Esophagus muscularis mucosa (tissue), 4 donors: Measurements from ENCODE around the gene SMOC1. TPM values are rescaled to one million over a fixed set of nuclear protein-coding genes. Genes with fewer than 3 reads are reported as not detected.

ENCODE experiments used
- DNase-seq: peaks from one replicate; pipeline ENCODE4 v3.0.0-alpha.2; 2017; ENCODE audit errors: extremely low spot score
- H3K27ac ChIP-seq, 4 donors: fragments of 200-600 bp; sonication (generic); replicated peaks in 1 of 4; 1 replicate in 3 of 4; 2 replicates in 1 of 4; pipeline ENCODE4 v1.5.1; 2016 to 2019; ENCODE audit warnings: mild to moderate bottlenecking in 1 of 4
- H3K27me3 ChIP-seq, 4 donors: fragments of 200-600 bp; sonication (generic); one replicate each; pipeline versions ENCODE4 v1.5.1 to v1.6.0; 2016 to 2019
- H3K36me3 ChIP-seq, 4 donors: fragments of 200-600 bp; sonication (generic); one replicate each; pipeline ENCODE4 v1.5.1; 2016 to 2019
- H3K4me1 ChIP-seq, 4 donors: fragments of 200-600 bp; sonication (generic); one replicate each; pipeline ENCODE4 v1.5.1; 2016 to 2019
- H3K4me3 ChIP-seq, 4 donors: fragments of 200-600 bp; sonication (generic); 1 replicate in 2 of 4; 2 replicates in 2 of 4; pipeline ENCODE4 v1.5.1; 2016 to 2019; ENCODE audit warnings: mild to moderate bottlenecking in 4 of 4, moderate library complexity in 1 of 4
- H3K9me3 ChIP-seq, 4 donors: fragments of 200-600 bp; sonication (generic); 1 replicate in 3 of 4; 2 replicates in 1 of 4; pipeline ENCODE4 v1.5.1; 2016 to 2019
- EP300 ChIP-seq: sonication (generic); formaldehyde crosslinking; IDR thresholded peaks from one replicate; pipeline ENCODE4 v1.6.1; 2017; ENCODE audit warnings: antibody characterized with exemption
- POLR2A ChIP-seq: fragments of 450-650 bp; IDR thresholded peaks from one replicate; pipeline ENCODE4 v1.6.1; 2017; ENCODE audit warnings: antibody characterized with exemption, moderate library complexity, mild to moderate bottlenecking, low read depth
- POLR2AphosphoS5 ChIP-seq, 2 donors: sonication (generic); formaldehyde crosslinking; IDR thresholded peaks; one replicate each; pipeline ENCODE4 v1.6.1; 2017; ENCODE audit warnings: antibody characterized with exemption in 2 of 2
- WGBS: methylation state at CpG from one replicate; pipeline ENCODE4 v1.1.5; 2018; 5-methylcytosine and 5-hydroxymethylcytosine counted together
- intact Hi-C: fragments of 100-400 bp; cut with DNase I; formaldehyde crosslinking; loops from one replicate; pipeline ENCODE4 v1.15.1; 2023
- total RNA-seq, 4 donors: library from RNA; depleted of rRNA; stranded (reverse); fragments of >200 nt; gene quantifications; one replicate each; pipeline versions ENCODE4 v1.1.0 to v1.2.1, GENCODE V29; 2016
- TF ChIP-seq, protein P1 (sequence below), 3 experiments: fragments of 200-600 bp in 2 of 3; fragments of 450-650 bp in 1 of 3; sonication (generic) in 2 of 3; IDR thresholded peaks; one replicate each; pipeline ENCODE4 v1.5.1; 2017 to 2019; ENCODE audit warnings: antibody characterized with exemption in 3 of 3, mild to moderate bottlenecking in 2 of 3, moderate library complexity in 1 of 3

SMOC1 gene
- total RNA-seq, 4 donors from 2014 or later: under 0.01 to 1.8 (median 0.51) TPM

DNA sequence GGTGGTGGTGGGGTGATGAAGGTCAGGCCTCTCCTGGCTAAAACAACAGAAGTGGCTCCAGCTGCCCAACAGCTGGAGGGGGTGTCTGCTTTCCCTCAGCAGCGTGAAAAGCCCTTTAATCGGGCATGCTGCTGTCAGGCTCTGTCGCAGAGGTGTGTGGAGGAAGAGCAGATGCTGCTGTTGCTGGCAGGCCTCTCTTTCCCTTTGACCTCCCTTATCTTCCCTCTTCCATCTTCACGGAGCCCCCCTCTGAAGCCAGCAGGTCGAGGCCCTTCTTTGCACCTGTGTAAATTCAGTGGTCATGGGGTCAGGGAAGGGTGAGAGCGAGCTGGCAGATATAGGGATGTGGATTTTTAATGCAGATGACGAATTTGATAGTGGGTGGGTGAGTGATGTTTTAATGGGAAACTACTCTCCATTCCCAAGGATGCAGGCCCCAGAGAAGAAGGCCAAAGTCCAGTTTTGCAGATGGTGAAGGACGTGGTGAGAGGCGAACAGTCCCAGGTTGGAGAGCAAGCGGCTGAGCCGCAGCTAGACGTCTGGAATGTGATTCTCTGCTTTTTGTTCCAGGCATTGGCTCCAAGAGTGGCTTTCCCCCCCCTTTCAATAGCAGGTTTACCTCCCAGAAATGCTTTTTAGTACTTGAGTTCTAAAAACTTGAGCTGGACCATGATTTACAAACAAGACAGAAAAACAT, 64.0 kb downstream of the SMOC1 start:
- TF ChIP-seq POLR2AphosphoS5 (IDR thresholded peaks at IDR 0.05) (no peak), POLR2A (no peak), EP300 (no peak)
- TF ChIP-seq, protein P1, sequence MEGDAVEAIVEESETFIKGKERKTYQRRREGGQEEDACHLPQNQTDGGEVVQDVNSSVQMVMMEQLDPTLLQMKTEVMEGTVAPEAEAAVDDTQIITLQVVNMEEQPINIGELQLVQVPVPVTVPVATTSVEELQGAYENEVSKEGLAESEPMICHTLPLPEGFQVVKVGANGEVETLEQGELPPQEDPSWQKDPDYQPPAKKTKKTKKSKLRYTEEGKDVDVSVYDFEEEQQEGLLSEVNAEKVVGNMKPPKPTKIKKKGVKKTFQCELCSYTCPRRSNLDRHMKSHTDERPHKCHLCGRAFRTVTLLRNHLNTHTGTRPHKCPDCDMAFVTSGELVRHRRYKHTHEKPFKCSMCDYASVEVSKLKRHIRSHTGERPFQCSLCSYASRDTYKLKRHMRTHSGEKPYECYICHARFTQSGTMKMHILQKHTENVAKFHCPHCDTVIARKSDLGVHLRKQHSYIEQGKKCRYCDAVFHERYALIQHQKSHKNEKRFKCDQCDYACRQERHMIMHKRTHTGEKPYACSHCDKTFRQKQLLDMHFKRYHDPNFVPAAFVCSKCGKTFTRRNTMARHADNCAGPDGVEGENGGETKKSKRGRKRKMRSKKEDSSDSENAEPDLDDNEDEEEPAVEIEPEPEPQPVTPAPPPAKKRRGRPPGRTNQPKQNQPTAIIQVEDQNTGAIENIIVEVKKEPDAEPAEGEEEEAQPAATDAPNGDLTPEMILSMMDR (IDR thresholded peaks at IDR 0.05): no peak
- H3K4me1 ChIP-seq: no peaks in the 10 kb centered on the region
- peaks cover 0 to 29% (median 0%) of the 10 kb centered on the region in 4 donors for H3K27me3 ChIP-seq
- DNase-seq: no peak
- H3K27ac ChIP-seq: no peak overlapping the region
- H3K4me3 ChIP-seq: no peak overlapping the region
- WGBS: 49% methylated on average over 12 of the region's 12 CpGs
- no peaks in the 10 kb centered on the region for H3K36me3 ChIP-seq
- intact Hi-C loops: no loop called here
- H3K9me3 ChIP-seq: peaks cover 0 to 29% (median 13%) of the 10 kb centered on the region in 4 donors

DNA sequence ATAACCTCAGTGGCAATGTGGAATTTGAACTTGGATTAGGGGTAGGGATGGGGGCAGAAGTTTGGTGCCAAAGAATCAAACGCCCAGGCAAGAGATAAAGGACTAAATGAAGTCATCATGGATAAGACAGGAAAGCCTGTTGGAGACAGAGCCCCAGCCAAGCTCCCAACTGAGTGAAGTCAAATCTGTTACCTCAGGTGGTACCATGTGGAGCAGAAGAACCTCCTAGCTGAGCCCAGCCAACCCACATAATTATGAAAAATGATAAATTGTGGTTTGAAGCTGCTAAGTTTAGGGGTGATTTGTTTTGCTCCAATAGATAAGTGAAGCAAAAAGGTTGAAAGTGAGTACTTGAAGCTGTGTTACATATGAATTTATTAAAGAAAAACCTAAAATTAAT, 66.1 kb downstream of the SMOC1 start:
- Histone ChIP-seq H3K9me3 (peaks cover 0 to 29% (median 13%) of the 10 kb centered on the region in 4 donors), H3K27ac (no peak overlapping the region), H3K4me3 (no peak overlapping the region), H3K36me3 (no peaks in the 10 kb centered on the region), H3K4me1 (no peaks in the 10 kb centered on the region), H3K27me3 (peaks cover 0 to 29% (median 0%) of the 10 kb centered on the region in 4 donors)
- TF ChIP-seq POLR2A: no peak
- TF ChIP-seq, protein P1 (IDR thresholded peaks at IDR 0.05): no peak
- no peak for TF ChIP-seq EP300
- TF ChIP-seq POLR2AphosphoS5 (IDR thresholded peaks at IDR 0.05): no peak
- no peak for DNase-seq
- intact Hi-C loops: no loop called here
- WGBS: 79% methylated on average over 1 of the region's 1 CpG

DNA sequence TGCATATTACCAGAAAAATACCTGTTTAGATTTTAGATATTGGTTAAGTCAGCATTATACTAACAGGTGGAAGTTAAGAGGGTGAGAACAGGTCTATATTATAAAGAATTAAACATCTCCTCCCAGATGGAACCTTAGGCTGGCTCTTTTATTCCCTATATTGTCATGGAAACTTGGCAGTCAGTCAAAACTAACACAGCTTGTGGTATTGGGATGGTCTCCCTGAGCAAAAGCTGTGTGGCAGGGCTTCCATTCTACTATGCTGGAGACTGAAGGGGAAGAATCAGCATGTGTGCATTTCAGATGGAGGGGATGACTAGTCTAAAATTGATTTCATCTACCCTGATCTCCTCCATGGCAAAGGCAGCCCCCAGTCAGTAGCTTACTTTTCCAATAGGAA, 66.7 kb downstream of the SMOC1 start:
- no peaks in the 10 kb centered on the region for H3K4me1 ChIP-seq
- peaks cover 0 to 30% (median 13%) of the 10 kb centered on the region in 4 donors for H3K9me3 ChIP-seq
- TF ChIP-seq POLR2A (no peak), EP300 (no peak), POLR2AphosphoS5 (IDR thresholded peaks at IDR 0.05) (no peak)
- H3K4me3 ChIP-seq: no peak overlapping the region
- DNase-seq: no peak
- H3K27ac ChIP-seq: no peak overlapping the region
- H3K27me3 ChIP-seq: peaks cover 0 to 26% (median 0%) of the 10 kb centered on the region in 4 donors
- intact Hi-C loops: no loop called here
- H3K36me3 ChIP-seq: no peaks in the 10 kb centered on the region

DNA sequence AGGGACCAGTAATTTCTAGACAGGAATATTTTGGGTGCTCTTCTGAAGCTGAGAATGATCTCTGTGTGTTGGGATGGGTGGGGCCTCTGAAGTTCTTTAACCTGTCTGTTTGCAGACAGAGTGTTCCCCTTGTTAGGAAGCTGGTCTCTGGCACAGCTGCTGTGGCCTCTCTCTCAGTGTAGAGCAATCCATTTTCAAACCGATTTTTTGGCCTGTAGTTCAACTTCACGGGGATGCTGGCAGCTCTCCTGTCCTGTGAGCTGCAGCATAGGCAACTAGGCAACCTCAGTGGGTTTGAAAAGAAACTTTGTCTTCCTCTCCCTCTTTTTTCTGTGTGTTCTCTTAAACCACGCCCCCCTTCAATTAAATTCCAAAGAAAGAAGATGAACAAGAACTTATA, 69.1 kb downstream of the SMOC1 start:
- H3K9me3 ChIP-seq: peaks cover 0 to 33% (median 13%) of the 10 kb centered on the region in 4 donors
- TF ChIP-seq EP300 (no peak), POLR2A (no peak)
- no peaks in the 10 kb centered on the region for H3K4me1 ChIP-seq
- intact Hi-C loops: no loop called here
- DNase-seq: no peak
- H3K36me3 ChIP-seq: no peaks in the 10 kb centered on the region
- no peak overlapping the region for H3K4me3 ChIP-seq
- WGBS: 46% methylated on average over 3 of the region's 3 CpGs
- H3K27ac ChIP-seq: no peak overlapping the region
- peaks cover 0 to 15% (median 0%) of the 10 kb centered on the region in 4 donors for H3K27me3 ChIP-seq

DNA sequence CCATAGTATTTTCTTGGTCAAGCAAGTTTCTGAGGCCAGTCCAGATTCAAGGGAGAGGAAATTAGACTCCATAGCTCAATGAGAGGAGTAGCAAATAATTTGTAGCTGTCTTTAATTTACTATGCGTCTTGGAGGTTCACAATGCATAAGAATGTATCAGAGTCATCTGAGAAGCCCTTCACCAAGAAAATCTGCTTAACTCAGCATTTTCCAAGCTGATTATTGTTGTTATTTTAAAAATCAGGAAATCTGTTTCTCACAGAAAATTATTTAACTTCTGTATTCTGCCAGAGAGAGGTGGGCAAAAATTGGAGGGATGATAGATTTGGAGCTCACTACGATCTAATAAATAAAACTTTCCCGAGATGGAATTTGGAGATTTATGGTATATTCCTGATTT, 72.0 kb downstream of the SMOC1 start:
- TF ChIP-seq POLR2A (no peak), POLR2AphosphoS5 (IDR thresholded peaks at IDR 0.05) (no peak), EP300 (no peak)
- TF ChIP-seq, protein P1 (IDR thresholded peaks at IDR 0.05): no peak
- peaks cover 0 to 8% (median 0%) of the 10 kb centered on the region in 4 donors for H3K27me3 ChIP-seq
- H3K36me3 ChIP-seq: no peaks in the 10 kb centered on the region
- H3K4me3 ChIP-seq: no peak overlapping the region
- peaks cover 0 to 10% (median under 1%) of the 10 kb centered on the region in 4 donors for H3K9me3 ChIP-seq
- DNase-seq: no peak
- WGBS: 95% methylated on average over 3 of the region's 3 CpGs
- no peaks in the 10 kb centered on the region for H3K4me1 ChIP-seq
- intact Hi-C loops: no loop called here
- H3K27ac ChIP-seq: no peak overlapping the region
